ENCODE data around the gene ALDH1A2.
"Not testable (repeated sequence)": the region's sequence is repeated elsewhere in the genome, so short reads cannot be mapped to it uniquely, and the experiment has no call there.

The ALDH1A2 gene

DNA sequence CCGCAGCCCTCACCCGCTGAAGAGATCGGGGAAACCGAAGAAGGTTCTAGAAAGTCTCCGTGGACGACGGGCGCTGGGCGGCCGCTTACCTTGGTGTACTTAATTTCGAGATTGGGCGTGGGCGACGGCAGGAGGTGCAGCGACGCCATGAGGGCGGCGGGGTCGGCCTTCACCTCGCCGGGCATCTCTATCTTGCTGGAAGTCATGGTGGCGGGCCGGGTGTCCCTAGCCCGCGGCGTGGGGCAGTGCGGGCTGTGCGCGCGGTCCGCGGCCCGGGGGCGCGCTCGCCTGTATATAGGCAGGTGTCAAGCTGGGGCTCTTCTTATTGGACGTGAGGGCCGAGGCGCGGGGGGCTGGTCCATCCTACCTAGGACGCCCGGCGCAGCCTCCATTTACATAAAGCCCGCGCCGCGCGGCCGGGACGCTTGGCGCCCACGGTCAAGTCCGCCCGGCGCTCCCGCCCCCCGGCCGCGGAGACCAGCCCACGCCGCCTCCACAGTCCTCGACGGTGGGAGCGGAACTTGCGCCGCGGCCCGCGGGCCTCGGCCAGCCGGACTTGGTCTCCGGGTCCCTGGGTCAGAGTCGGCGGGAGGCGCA, at the start of gene ALDH1A2:
Gene ALDH1A2 (minus strand): TSS at position 267 of the 597 bp plus-strand sequence. CDS start 61 bp downstream, at position 206.
- DNase-seq = no peak

DNA sequence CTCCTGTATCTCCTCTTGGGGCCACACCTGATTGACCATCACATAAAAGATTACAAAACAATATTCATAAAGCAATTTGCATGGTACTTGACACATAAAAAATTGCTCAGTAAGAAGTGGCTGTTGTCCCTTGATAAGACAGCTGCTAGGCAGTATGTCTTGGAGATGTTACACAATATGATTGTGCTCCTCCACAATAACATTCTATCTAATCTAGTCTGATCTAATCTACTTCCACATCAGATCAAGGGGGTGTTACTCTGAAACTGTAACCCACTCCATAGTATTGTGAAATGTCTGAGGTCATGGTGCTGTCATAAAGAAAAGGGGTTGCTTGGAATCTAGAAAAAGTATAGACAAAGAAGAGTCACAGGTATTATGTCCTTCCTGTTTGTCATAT, 49.3 kb upstream of the ALDH1A2 start:
- DNase-seq = no peak

DNA sequence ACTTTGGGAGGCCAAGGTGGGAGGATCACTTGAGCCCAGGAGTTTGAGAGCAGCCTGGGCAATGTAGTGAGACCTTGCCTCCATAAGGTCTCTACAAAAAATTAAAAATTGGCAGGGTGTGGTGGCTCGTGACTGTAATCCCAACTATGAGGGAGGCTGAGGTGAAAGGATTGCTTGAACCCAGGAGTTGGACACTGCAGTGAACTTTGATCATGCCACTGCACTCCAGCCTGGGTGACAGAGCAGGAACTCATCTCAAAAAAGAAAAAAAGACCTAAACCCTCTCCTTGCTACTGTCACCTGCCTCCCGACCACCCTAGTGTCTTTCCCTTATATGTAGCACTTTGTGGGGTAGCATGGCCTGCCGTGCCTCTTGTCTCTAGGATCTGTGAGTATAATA, 48.9 kb upstream of the ALDH1A2 start:
- no peak for DNase-seq

DNA sequence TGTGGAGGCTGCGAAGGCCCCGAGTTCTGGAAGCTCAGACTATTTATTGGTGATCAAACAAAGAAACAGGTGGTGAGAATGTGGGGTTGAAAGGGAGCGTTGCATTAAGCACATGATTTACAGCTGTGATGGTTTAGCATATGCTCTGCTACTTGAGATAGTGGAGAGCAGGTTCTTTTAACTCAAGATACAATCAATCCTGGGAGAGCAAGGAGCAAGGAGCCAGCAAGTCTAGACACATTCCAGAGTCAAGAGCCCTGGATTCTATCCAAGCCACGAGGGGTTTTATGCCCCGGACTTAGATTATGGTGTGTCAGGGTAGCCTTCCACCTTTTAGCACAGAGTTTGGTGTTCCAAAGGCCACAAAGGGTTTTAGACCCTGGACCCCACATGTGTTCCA, 47.8 kb upstream of the ALDH1A2 start:
- DNase-seq = not testable (repeated sequence)

DNA sequence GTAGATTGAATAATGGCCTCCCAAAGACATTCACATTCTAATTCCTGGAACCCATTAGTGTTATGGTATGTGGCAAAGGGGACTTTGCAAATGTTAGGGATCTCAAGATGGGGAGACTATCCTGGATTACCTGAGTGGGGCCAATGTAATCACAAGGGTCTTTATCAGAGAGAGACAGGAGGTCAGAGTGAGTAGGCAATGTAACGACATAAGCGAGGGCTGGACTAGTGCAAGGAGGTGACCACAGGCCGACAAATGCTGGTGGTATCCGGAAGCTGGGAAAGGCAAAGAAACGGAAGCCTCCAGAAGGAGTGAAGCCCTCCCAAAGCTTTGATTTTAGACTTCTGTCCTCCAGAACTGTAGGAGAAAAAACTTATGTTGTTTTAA, 46.2 kb upstream of the ALDH1A2 start:
- DNase-seq = no peak

DNA sequence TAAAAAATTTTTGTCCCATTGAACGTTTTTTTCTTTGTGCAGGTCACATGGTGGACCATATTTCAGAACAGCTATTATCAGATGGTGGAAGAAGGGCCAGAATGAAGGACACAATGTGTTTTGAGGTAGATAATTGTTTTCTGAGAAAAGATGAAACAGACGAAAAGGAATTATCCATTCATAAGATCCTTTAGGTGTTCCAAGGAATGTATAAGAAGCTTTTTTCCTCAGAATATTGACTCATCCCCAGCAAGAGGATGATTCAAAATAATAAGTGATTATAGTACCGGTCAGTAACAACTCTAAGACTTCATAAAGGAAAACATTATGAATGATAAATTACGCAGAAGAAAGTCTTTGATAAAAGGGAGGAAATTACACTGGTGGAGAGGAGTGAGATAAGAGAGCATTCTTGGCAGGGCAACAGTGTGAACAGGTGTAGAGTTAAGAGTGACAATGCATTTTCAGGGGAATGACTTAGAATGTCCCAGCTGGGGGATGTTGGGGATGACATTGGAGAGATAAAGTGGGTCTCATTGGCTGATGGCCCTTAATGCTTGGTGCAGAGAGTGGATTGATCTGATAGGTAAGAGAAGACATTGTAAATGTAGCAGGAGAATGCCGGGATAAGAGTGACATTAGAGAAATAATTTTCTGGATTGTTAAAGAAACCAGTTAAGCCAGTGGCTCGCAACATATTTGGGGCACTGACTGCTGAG, 45.6 kb upstream of the ALDH1A2 start:
- DNase-seq = no peak

DNA sequence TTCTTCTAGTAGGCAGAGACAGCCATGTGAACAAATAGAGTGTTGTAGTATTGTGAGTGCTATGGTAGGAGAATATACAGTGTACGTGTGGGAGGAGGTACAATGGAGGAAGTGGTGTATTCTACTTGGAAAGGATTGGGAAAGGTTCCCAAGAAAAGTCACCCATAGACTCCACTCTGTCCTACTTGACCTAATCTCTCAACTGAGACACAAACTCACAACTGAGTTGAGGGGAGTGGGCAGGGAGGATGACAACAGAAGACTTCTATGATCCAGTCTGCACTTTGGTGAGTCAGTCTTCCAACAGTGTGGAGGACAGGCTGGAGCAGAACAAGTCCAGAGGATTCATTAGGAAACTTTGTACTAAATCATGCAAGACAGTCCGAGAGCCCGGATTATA, 43.9 kb upstream of the ALDH1A2 start:
- no peak for DNase-seq

DNA sequence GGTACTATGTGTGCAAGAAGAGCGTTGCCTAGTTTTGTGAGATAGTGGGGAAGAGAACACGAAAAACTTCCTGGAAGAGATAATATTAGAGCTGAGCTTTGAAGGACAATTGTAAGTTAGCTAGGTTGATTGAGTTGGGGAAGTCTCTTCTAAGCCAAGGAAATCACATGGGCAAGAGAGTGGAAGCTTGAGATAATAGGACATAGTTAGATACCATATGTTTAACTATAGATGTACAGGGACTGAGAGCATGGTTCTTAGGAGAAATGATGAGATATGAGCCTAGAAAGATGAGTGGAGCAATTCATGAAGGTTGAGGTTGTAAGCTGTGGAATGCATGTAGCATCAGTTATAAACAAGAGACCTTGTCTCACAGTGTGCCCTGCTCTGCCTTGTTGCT, 42.6 kb upstream of the ALDH1A2 start:
- no peak for DNase-seq

DNA sequence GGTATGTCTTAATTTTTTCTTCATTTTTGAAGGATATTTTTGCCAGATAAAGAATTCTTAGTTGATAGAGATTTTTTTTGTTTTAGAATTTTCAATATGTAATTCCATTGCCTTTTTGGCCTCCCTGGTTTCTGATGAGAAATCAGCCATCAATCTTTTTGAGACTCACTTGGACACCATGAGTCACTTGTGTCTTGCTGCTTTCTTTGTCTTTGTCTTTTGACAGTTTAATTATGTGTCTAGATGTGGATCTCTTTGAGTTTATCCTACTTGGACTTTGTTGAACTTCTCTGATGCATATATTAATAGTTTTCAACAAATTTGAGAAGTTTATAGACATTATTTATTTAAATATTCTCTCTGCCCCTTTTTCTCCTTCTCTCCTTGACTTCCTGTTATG, 38.0 kb upstream of the ALDH1A2 start:
- DNase-seq = no peak

DNA sequence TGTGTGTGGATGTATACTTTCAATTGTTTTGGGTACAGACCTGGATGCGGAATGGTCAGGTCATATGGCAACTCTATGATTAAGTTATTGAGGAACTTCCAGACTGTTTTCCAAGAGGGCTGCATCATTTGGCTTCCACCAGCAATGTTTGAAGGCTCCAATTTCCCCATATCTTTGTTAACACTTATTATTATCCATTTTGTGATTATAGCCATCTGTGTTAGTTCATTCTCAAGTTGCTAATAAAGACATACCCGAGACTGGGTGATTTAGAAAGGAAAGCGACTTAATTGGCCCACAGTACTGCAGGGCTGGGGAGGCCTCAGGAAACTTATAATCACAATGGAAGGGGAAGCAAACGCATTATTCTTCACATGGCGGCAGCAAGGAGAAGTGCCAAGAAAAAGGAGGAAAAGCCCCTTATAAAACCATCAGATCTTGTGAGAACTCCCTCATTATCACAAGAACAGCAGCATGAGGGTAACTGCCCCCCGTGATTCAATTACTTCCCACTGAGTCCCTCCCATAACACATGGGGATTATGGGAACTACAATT, 31.1 kb upstream of the ALDH1A2 start:
- no peak for DNase-seq

DNA sequence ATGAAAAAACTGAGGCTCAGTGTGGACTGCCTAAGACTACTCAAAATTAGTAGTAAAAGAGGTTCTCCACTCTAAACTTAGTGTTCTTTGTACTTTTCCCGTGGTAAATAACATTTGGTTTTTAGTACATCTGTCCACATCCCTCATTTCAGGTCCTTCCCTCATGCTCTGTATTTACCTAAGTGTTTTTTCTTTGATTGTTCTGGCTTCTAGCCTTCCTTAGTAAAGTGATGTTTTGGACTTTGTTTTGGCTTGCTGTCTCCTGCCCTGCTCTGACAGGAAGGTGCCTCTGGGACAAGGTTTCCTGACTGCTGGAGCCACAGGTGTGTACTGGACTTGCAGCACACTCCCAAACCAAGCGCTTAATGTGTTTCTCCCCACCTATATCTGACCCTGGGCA, 29.9 kb upstream of the ALDH1A2 start:
- DNase-seq = no peak

DNA sequence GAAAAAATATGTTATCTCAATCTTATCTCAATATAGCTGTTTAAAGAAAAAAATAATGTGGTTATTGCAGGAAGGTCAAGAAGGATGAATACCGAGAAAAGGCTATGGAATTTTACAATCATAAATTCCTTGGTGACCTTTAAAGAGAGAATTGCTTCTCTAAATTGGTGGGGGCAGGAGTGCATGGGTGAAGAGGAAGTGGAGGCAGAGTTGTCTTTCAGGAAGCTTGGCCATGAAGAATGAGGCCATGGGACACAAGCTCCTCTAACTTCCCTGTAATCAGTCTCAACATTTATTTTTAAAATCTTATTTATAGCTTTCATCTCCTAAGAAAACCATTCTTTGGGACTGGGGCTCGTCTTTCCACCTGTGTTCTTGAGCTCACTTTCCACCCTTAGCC, 22.4 kb upstream of the ALDH1A2 start:
- DNase-seq = no peak

DNA sequence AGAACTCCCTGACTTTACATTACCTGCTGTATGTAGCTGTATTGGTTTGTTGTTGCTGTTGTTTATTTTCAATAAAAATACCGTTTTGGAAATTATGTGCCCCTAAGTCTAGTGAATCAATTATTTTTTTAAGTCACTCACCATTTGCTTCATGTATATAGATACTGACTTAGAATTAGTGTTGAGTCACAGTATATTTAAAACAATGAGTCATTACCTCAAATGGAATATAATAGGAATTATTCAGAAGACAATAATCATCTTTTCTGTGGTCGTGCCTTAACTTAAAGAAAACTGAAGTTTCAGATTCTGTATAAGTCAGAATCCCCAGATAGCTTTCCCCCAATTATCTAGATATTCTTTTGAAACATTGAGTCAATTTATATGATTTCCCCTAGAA, 21.0 kb upstream of the ALDH1A2 start:
- no peak for DNase-seq

DNA sequence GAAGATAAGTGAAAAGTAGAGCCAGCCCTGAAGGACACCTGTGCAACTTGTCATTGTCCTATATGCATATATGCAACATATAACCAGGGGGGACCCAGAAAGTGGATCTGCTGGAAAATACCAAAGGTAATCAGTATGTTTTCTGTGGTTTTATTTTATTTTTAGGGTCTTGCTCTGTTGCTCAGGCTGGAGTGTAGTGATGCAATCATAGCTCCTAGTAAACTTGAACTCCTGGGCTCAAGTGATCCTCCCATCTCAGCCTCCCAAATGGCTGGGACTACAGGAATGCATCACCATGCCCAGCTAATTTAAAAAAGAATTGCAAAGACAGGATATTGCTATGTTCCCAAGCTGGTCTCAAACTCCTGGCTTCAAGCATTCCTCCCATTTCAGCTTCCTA, 18.0 kb upstream of the ALDH1A2 start:
- no peak for DNase-seq

DNA sequence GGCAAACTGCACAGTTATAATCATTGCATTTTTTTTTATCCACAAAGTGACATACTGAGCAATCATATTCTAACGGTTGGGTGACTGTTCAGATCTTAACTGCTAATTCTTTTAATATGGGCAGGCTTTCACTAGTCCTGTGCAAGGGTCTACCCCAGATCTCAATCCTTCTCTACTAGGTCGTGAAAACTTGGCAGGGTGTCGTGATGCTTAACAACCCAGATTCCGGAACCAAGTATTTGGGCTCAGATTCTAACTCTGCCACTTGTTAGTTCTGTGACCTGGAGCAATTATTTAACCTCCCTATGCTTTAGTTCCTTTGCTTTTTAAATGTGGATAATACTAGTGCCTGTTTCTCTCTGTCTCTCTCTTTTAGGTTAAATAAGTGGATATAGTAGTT, 16.4 kb upstream of the ALDH1A2 start:
- DNase-seq = no peak

DNA sequence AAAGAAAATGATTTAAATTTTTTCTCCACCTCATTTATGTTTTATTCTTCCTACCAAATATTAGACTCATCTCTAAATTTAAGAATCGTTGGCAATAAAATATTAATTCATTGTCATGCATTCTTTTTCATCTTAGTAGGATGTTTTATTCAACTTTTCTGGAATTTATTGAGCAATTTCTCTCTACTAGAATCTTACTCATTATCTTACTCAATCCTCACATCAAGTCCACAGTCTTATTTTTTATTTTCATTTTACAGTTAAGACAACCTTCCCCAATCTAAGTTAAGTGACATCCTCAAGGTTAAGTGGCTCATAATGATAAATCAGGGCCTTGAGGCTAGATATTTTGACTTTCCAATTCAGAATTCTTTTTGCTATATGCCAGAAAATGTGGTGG, 15.9 kb upstream of the ALDH1A2 start:
- no peak for DNase-seq

DNA sequence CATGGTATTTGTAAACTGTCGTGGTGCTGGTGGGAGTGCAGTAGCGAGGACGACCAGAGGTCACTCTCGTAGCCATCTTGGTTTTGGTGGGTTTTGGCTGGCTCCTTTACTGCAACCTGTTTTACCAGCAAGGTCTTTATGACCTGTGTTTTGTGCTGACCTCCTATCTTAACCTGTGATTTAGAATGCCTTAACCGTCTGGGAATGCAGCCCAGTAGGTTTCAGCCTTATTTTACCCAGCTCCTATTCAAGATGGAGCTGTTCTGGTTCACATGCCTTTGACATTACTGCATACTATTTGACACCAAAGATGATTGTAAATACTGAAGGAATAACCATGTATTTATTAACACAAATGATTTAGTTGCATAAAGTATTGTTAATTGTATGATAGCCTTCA, 15.4 kb upstream of the ALDH1A2 start:
- not testable (repeated sequence) for DNase-seq

DNA sequence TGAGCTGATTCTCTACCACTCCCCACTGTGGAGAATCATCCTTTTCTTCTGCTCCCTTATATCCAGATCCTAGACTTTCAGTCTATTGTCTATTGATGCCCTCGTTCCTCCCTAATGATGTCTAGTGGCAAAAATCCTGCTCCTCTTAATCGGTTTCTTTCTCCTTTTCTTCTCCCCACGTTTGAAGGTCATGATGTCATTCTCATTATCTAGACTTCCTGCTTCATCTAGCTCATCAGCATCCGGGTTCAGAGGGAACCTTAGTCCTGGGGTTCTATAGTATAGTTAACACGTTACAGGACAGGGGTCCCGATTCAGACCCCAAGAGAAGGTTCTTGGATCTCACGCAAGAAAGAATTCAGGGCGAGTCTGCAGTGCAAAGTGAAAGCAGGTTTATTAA, 14.9 kb upstream of the ALDH1A2 start:
- no peak for DNase-seq

DNA sequence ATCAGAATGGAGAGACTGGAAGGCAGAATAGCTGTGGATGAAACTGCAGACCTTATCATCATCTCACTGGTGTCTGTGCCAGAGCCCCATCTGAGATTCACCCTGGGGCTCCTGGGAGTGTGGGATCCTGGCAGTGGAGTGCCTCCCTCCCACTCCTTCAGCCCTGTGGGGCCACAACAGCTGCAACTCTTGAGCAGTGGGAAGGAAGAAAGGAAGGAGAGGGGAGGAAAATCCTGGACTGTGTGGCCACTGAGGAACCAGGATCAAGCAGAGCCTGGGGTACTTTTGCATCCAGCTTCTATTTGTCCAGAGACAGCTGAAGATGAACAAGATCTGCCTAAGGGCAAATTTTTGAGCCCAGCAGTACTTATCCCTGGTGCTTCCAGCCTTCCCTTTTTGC, 13.1 kb upstream of the ALDH1A2 start:
- no peak for DNase-seq

DNA sequence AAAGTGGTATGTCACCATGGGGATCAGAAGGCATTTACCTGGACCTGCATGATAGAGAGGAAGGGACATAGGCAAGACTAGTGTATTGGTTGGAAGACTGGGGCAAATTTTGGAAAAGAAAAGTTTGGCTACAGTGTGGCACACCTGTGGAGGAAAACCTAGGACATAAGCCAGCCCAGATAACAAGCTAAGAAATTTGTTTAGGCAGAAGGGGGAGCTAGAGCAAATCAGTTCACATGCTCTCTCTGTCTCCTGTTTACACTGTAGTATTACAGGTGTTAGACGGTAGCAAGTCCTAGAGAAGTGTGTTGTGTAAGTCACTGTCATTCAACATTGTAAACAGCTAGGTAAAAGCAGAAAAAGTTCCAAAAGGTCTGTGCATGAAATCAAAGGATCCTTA, 11.9 kb upstream of the ALDH1A2 start:
- DNase-seq = no peak

DNA sequence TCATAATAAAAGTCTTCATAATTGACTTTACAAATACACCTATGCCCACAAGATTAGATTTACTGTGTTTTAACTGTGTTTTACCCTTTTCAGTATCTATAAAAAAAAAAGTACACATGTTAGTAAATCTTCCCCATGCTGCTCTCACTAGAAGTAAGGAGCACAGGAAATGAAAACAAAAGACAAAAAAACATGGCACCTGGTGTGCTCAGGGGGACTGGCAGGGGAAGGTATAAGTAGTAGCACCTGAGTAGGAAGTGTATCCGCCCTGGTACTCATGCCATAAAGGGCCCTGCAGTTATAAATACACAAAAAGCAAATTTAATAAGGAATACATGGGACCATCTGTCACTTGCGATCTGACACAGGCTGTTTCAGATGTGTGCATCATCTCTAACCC, 8.9 kb upstream of the ALDH1A2 start:
- DNase-seq = no peak

DNA sequence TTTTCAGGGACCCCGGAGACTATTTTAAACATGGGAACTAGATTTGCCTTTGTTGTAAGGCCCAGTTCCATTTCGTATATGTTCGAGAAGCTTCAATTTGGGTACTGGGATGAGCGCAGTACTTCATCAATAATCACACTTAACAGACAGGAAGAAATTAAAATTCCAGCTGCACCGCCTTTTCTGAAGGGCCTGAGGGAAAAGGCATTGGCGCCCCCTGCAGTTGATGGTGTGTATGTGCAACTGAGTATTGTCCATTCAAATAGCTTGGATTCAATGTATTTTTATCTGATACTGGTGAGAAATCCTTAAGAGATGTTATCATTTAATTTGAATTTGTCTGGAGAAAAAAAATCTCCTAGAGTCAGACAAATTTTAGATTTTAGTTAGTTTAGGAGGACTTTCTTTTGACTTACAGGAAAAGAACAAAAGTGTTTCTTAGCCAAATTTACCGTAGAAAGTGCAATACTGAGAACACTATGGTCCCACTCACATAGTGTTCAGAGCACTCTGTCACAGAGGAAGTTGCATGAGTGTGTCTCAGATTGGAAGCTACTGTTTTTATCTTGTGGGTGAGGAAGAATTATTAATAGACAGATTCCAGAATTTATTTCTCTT, 5.4 kb upstream of the ALDH1A2 start:
- DNase-seq = peak; percentile 33

DNA sequence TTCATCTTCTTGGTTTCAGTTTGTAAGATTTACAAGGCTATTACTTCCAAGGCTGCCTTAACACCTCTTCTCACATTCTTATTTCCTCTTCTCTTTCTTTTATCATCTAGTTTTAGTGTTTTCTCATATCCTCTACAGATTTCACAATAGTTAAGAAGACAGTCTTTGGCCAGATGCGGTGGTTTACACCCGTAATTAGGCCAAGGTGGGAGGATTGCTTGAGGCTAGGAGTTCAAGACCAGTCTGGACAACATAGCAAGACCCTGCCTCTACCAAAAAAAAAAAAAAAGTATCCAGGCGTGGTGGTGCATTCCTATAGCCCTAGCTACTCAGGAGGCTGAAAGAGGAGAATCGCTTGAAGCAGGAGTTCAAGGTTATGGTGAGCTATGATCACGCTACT, 3.5 kb upstream of the ALDH1A2 start:
- DNase-seq = no peak
